Measurements from ENCODE around the gene NFKBIL1.

DNA sequence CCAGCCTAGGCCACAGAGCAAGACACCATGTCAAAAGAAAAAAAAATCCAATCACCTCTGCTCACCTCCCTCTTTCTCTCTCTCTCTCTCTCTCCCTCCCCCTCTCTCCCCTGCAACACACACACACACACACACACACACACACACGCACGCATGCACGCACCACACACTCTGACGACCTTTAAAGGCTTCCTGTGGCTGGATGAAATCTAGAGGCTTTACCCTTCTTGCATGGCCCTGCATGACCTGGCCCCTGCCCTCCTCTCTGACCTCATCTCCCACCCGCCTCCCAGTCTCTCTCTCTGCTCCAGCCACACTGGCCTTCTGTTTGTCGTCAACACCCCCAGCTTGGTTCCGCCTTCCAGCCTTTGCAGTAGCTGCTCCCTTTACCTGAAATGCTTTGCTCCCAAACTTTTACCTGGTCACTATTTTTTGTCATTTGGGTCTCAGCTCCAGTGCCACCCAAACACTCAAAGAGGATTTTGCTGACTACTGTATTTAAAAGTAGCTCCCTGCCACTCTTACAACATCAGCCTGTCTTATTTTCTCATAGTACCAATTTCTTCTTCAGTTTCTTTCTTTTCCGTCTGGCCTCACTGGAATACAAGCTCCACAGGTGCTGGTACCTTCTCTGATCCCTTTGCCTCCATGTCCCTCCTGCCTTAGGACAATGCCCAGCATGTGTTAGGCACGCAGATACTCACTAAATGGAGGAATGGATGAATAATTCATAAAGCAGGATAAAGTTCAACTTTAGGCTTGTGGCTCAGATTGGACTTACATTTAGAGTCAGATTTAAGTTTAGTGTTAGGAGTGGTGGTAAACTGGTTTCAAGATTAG, 20.3 kb downstream of the NFKBIL1 start:
- no peak for TF ChIP-seq NFE2L1 (CRISPR knock-in tag; IDR thresholded peaks at IDR 0.05)
- no peak for TF ChIP-seq NFYB (CRISPR knock-in tag; conservative IDR thresholded peaks at IDR 0.05; ENCODE audit: low read depth)
- no peak for TF ChIP-seq GABPB1 (CRISPR knock-in tag; IDR thresholded peaks at IDR 0.05)
- TF ChIP-seq, protein P1, sequence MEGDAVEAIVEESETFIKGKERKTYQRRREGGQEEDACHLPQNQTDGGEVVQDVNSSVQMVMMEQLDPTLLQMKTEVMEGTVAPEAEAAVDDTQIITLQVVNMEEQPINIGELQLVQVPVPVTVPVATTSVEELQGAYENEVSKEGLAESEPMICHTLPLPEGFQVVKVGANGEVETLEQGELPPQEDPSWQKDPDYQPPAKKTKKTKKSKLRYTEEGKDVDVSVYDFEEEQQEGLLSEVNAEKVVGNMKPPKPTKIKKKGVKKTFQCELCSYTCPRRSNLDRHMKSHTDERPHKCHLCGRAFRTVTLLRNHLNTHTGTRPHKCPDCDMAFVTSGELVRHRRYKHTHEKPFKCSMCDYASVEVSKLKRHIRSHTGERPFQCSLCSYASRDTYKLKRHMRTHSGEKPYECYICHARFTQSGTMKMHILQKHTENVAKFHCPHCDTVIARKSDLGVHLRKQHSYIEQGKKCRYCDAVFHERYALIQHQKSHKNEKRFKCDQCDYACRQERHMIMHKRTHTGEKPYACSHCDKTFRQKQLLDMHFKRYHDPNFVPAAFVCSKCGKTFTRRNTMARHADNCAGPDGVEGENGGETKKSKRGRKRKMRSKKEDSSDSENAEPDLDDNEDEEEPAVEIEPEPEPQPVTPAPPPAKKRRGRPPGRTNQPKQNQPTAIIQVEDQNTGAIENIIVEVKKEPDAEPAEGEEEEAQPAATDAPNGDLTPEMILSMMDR (IDR thresholded peaks at IDR 0.05): no peak
- no peak for TF ChIP-seq ATF1 (CRISPR knock-in tag; IDR thresholded peaks at IDR 0.05)
- TF ChIP-seq CREB1 (CRISPR knock-in tag; IDR thresholded peaks at IDR 0.05): no peak
- no peak for TF ChIP-seq CREM (CRISPR knock-in tag; IDR thresholded peaks at IDR 0.05)
- no peak for TF ChIP-seq ZNF317 (CRISPR knock-in tag; IDR thresholded peaks at IDR 0.05; ENCODE audit: borderline replicate concordance, low read depth)
- TF ChIP-seq TP53 (CRISPR knock-in tag; IDR thresholded peaks at IDR 0.05): no peak
- no peak for TF ChIP-seq SP1 (CRISPR knock-in tag; conservative IDR thresholded peaks at IDR 0.05)
- no peak for TF ChIP-seq FOXP1 (CRISPR knock-in tag; IDR thresholded peaks at IDR 0.05; ENCODE audit: borderline replicate concordance)
